ENCODE results near the gene ALDH4A1. TPM values are rescaled to one million over a fixed set of nuclear protein-coding genes. Genes with fewer than 3 reads are reported as not detected.
"Not testable (repeated sequence)": the region's sequence is repeated elsewhere in the genome, so short reads cannot be mapped to it uniquely, and the experiment has no call there.

The ALDH4A1 gene
- total RNA-seq, 2 donors from 2014 or later: 4.4 to 5.7 TPM

- no peak for ATAC-seq
- H3K4me1 Mint-ChIP-seq (ENCODE audit: low read depth in 2 of 2): no peaks in the 10 kb centered on the region
- no peaks in the 10 kb centered on the region for H3K27me3 Mint-ChIP-seq
- no peak overlapping the region for H3K27ac Mint-ChIP-seq
- no peak overlapping the region for H3K4me3 Mint-ChIP-seq
- no peaks in the 10 kb centered on the region for H3K36me3 Mint-ChIP-seq
- no peak for DNase-seq (ENCODE audit: low spot score)
- H3K9me3 Mint-ChIP-seq: no peaks in the 10 kb centered on the region
These were observed 23.7 kb downstream of the ALDH4A1 start for GRCh38 chr1:18878538-18879214.

GRCh38 chr1:18877282-18877681 lies 25.1 kb downstream of the ALDH4A1 start:
- H3K9me3 Mint-ChIP-seq: no peaks in the 10 kb centered on the region
- H3K27ac Mint-ChIP-seq: no peak overlapping the region
- no peaks in the 10 kb centered on the region for H3K36me3 Mint-ChIP-seq
- H3K27me3 Mint-ChIP-seq: no peaks in the 10 kb centered on the region
- no peak overlapping the region for H3K4me3 Mint-ChIP-seq
- no peaks in the 10 kb centered on the region for H3K4me1 Mint-ChIP-seq (ENCODE audit: low read depth in 2 of 2)
- ATAC-seq (no peak), DNase-seq (ENCODE audit: low spot score) (no peak)

DNA sequence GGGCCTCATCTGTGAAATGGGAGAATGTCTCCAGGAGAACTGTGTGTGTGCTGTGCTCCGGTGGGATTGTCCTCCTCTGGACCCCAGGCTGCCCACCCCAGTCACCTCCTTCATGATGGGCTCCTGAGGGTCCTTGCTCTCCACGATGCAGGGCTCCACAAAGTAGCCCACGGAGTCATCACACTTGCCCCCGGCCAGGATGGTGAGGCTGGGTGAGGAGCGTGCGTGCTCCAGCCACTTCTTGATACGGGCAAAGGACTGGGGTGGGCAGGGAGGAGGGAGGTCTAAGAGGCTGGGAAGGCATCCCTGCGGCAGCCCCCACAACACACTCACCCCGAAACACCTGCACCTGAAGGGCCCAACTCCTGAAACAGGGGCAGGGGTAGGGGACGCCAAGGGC lies 26.1 kb downstream of the ALDH4A1 start:
- Mint-ChIP-seq H3K4me3 (no peak overlapping the region), H3K27ac (no peak overlapping the region), H3K4me1 (ENCODE audit: low read depth in 2 of 2) (no peaks in the 10 kb centered on the region), H3K36me3 (no peaks in the 10 kb centered on the region), H3K9me3 (no peaks in the 10 kb centered on the region), H3K27me3 (no peaks in the 10 kb centered on the region)
- DNase-seq (ENCODE audit: low spot score) (no peak), ATAC-seq (no peak)

GRCh38 chr1:18875796-18876128 lies 26.6 kb downstream of the ALDH4A1 start:
- no peak for DNase-seq (ENCODE audit: low spot score)
- ATAC-seq: no peak
- Mint-ChIP-seq H3K4me1 (ENCODE audit: low read depth in 2 of 2) (no peaks in the 10 kb centered on the region), H3K36me3 (no peaks in the 10 kb centered on the region), H3K4me3 (no peak overlapping the region), H3K27me3 (no peaks in the 10 kb centered on the region), H3K27ac (no peak overlapping the region), H3K9me3 (no peaks in the 10 kb centered on the region)

DNA sequence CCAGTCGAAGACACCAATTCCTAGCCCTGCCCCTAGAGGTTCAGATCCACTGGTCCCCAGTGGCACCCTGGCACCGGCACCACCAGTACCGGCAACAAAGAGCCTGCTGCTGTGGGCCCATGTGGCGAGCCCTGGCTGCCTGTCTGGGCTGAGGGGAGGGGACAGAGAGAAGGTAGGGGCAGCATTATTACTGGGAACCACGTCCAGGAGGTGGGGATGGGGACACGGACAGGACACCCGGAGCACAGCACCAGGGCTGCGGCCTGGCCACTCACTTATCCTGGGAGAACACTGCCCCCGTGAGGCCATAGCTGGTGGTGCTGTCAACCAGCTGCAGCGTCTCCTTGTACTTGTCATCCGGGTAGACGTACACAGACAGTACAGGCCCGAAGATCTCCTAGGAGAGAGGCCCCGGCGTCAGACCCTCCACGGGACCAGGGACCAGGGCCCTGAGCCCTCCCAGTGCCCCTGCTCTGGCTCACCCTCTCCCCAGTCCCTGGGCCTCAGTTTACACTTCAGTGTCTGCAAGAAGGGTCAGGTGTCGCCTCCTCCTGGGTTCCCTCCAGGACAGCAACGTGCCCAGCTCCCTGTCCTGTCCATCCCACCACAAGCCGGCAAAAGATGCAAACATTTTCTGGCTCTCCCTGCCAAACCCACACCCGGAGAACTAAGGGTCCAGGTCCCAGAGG lies 27.1 kb downstream of the ALDH4A1 start:
- peak; percentile 78 for DNase-seq (ENCODE audit: low spot score)
- H3K27me3 Mint-ChIP-seq: no peaks in the 10 kb centered on the region
- no peak overlapping the region for H3K4me3 Mint-ChIP-seq
- H3K9me3 Mint-ChIP-seq: no peaks in the 10 kb centered on the region
- no peaks in the 10 kb centered on the region for H3K36me3 Mint-ChIP-seq
- peak; percentile 57 to 69 for ATAC-seq
- no peaks in the 10 kb centered on the region for H3K4me1 Mint-ChIP-seq (ENCODE audit: low read depth in 2 of 2)
- no peak overlapping the region for H3K27ac Mint-ChIP-seq

DNA sequence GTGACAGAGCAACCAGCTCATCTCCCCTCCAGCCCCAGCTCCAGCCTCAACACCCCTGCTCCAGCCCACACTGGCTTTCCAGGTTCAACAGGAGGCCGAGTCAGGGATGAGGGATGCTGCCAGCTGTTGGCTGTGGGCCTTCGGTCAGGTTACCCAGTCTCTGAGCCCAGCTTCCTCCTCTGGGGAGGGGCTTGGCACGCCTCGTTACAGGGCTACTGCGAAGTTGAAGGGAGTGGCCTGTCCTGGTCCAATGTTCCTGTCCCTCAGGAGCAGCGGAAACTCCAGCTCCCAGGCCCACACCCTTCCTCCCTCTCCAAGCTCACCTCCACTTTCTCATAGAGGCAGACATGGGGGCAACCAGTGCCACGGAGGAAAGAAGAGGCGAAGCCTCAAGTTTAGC lies 27.8 kb downstream of the ALDH4A1 start:
- H3K9me3 Mint-ChIP-seq: no peaks in the 10 kb centered on the region
- H3K4me1 Mint-ChIP-seq (ENCODE audit: low read depth in 2 of 2): no peaks in the 10 kb centered on the region
- no peaks in the 10 kb centered on the region for H3K27me3 Mint-ChIP-seq
- no peak overlapping the region for H3K4me3 Mint-ChIP-seq
- ATAC-seq: no peak
- no peaks in the 10 kb centered on the region for H3K36me3 Mint-ChIP-seq
- no peak overlapping the region for H3K27ac Mint-ChIP-seq
- DNase-seq (ENCODE audit: low spot score): no peak

DNA sequence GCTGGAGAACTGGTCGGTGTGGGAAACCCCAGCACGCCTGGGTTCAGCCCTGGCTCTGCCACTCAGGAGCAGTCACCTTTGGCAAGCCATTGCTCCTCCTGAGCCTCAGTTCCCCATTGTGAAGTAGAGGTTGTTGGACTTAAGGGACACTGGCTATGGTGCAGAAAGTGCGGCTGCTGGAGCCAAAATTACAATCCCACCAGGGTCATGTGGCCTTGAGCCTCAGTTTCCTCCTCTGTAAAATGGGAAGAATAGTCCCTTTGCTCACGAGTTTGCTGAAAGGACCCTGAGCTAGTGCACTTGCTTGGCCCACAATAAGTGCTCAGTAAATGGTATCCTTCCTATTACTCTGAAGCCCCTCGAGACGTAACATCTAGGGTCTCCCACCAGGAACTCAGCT lies 28.3 kb downstream of the ALDH4A1 start:
- no peak for ATAC-seq
- H3K4me1 Mint-ChIP-seq (ENCODE audit: low read depth in 2 of 2): no peaks in the 10 kb centered on the region
- no peak overlapping the region for H3K4me3 Mint-ChIP-seq

DNA sequence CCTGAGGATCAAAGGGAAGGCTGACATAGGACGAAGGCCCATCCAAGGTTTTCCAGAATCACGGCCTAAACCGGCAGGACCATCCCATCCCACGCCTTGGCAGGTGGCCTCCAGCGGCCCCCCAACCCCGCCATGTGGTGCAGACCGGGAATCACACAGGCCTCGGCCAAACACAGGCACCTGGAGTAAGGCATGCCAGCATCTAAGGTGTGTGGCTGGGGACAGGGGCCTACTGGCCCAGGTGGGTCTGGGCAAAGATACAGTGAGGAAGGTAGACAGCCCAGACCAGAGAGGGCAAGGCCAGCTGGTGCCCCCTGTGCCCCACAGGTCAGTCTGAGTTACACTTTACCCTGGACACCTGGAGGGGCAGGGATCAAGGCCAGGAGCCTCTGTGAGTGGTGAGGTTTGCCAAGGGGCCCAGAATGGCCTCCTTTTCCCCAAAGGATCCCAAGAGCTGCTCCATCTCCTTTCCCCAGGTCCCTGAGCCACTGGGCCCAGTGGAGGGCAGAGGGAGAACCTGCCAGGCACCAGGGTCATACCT lies 30.2 kb downstream of the ALDH4A1 start:
- DNase-seq (ENCODE audit: low spot score) (no peak), ATAC-seq (no peak)
- no peak overlapping the region for H3K27ac Mint-ChIP-seq
- H3K36me3 Mint-ChIP-seq: no peaks in the 10 kb centered on the region
- H3K4me3 Mint-ChIP-seq: no peak overlapping the region
- no peaks in the 10 kb centered on the region for H3K27me3 Mint-ChIP-seq
- H3K9me3 Mint-ChIP-seq: no peaks in the 10 kb centered on the region
- no peaks in the 10 kb centered on the region for H3K4me1 Mint-ChIP-seq (ENCODE audit: low read depth in 2 of 2)

More for the DNA sequence above, 28.3 kb downstream of the ALDH4A1 start:
- DNase-seq (ENCODE audit: low spot score): no peak
- Mint-ChIP-seq H3K27ac (no peak overlapping the region), H3K36me3 (no peaks in the 10 kb centered on the region), H3K27me3 (no peaks in the 10 kb centered on the region), H3K9me3 (no peaks in the 10 kb centered on the region)

GRCh38 chr1:18871401-18872070 lies 30.8 kb downstream of the ALDH4A1 start:
- DNase-seq (ENCODE audit: low spot score): no peak
- ATAC-seq: no peak
- Mint-ChIP-seq H3K9me3 (no peaks in the 10 kb centered on the region), H3K27ac (no peak overlapping the region), H3K27me3 (peaks cover 4 to 5% of the 10 kb centered on the region in 2 donors), H3K36me3 (no peaks in the 10 kb centered on the region), H3K4me1 (ENCODE audit: low read depth in 2 of 2) (no peaks in the 10 kb centered on the region), H3K4me3 (no peak overlapping the region)

GRCh38 chr1:18870957-18871356 lies 31.4 kb downstream of the ALDH4A1 start:
- Mint-ChIP-seq H3K27ac (no peak overlapping the region), H3K36me3 (no peaks in the 10 kb centered on the region), H3K4me3 (no peak overlapping the region), H3K4me1 (ENCODE audit: low read depth in 2 of 2) (no peaks in the 10 kb centered on the region), H3K9me3 (no peaks in the 10 kb centered on the region), H3K27me3 (peaks cover 5 to 6% of the 10 kb centered on the region in 2 donors)
- ATAC-seq (no peak), DNase-seq (ENCODE audit: low spot score) (no peak)

GRCh38 chr1:18870595-18870865 lies 31.8 kb downstream of the ALDH4A1 start:
- H3K4me1 Mint-ChIP-seq (ENCODE audit: low read depth in 2 of 2); H3K4me3 Mint-ChIP-seq; H3K9me3 Mint-ChIP-seq; H3K36me3 Mint-ChIP-seq; H3K27me3 Mint-ChIP-seq; H3K27ac Mint-ChIP-seq; ATAC-seq; DNase-seq (ENCODE audit: low spot score): not testable (repeated sequence)

GRCh38 chr1:18869847-18870594 lies 32.3 kb downstream of the ALDH4A1 start:
- peaks cover 5 to 9% of the 10 kb centered on the region in 2 donors for H3K27me3 Mint-ChIP-seq
- no peaks in the 10 kb centered on the region for H3K36me3 Mint-ChIP-seq
- H3K4me1 Mint-ChIP-seq (ENCODE audit: low read depth in 2 of 2): no peaks in the 10 kb centered on the region
- H3K9me3 Mint-ChIP-seq: no peaks in the 10 kb centered on the region
- DNase-seq (ENCODE audit: low spot score) (no peak), ATAC-seq (no peak)
- H3K27ac Mint-ChIP-seq: no peak overlapping the region
- H3K4me3 Mint-ChIP-seq: no peak overlapping the region

DNA sequence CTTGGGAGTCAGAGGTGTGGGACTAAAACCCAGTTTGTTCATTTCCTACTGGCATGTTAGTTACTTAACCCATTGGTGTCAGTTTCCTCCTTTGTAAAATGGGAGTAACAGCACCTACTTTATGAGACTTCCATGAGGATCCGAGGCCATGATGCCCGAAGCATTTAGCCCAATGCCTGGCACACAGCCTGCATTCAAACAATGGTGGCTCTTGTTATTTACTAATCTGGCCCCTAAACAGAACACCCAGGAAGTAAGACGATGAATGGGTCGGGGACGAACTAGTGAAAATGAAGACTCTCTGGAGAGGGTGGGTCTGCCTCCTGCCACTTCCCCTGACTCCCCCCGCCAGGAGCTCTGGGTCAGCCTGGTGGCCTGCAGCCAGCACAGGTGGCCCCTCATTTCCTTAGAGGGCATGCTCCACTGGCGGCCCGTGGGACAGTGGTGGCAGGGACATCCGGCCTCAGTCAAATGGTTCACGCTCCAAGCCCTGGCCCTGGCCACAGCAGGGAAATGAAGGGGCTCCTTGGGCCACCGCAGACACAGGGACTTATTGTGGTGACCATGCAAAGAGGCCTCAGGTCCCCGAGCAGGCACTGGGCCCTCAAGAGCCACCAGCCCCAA lies 33.4 kb downstream of the ALDH4A1 start:
- Mint-ChIP-seq H3K27ac (no peak overlapping the region), H3K36me3 (no peaks in the 10 kb centered on the region), H3K4me1 (ENCODE audit: low read depth in 2 of 2) (no peaks in the 10 kb centered on the region), H3K4me3 (no peak overlapping the region), H3K27me3 (peaks cover 5 to 9% of the 10 kb centered on the region in 2 donors), H3K9me3 (no peaks in the 10 kb centered on the region)
- no peak for DNase-seq (ENCODE audit: low spot score)
- no peak for ATAC-seq
